Endothelial cell of umbilical vein (primary cell): ENCODE measurements around the gene BMPR1A. TPM values are rescaled to one million over a fixed set of nuclear protein-coding genes. Genes with fewer than 3 reads are reported as not detected.

Experiments used
- BruUV-seq: library from RNA; stranded (reverse); fragments of 400-500 nt; replicated peaks from 2 replicates; lab custom pipeline; 2021; lab: Mats Ljungman, UMichigan
- CTCF ChIA-PET: fragments of 300-600, 350-600 bp; sonication (Branson Sonifier 250); formaldehyde crosslinking; loops from one replicate; lab custom pipeline; 2021; ENCODE audit warnings: antibody characterized with exemption, inconsistent platforms; lab: Charles Lee
- POLR2A ChIA-PET: fragments of 300-600, 350-600 bp; sonication (Branson Sonifier 250); formaldehyde crosslinking; loops from one replicate; lab custom pipeline; 2021; ENCODE audit warnings: antibody characterized with exemption, inconsistent platforms; lab: Charles Lee
- DNase-seq: peaks from one replicate; pipeline ENCODE4 v3.0.0-alpha.2; 2011; ENCODE audit warnings: low read depth, low spot score
- FAIRE-seq: peaks from 2 replicates; lab custom pipeline; 2011; peaks lifted over from hg19 to GRCh38; lab: Jason Lieb, UNC
- H2AFZ ChIP-seq: 2 replicates; pipeline ENCODE4 v1.6.0; 2012; ENCODE audit warnings: low read depth, low read length, control low read depth, inconsistent platforms
- H3K27ac ChIP-seq: 2 replicates; pipeline ENCODE4 v1.5.1; 2011; ENCODE audit warnings: low read depth, mild to moderate bottlenecking, control low read depth, low read length, moderate library complexity; ENCODE audit not compliant: insufficient read depth
- H3K27me3 ChIP-seq, 2 experiments: 2 replicates each; pipeline versions ENCODE4 v1.6.0 to v1.6.1; 2011; ENCODE audit warnings: low read length in 2 of 2, mixed read lengths in 1 of 2; ENCODE audit not compliant: control insufficient read depth in 2 of 2, insufficient read depth in 2 of 2
- H3K36me3 ChIP-seq, 2 experiments: 2 replicates in 1 of 2; 3 replicates in 1 of 2; pipeline ENCODE4 v1.5.1; 2011; ENCODE audit warnings: low read length in 2 of 2, mild to moderate bottlenecking in 1 of 2, moderate library complexity in 1 of 2; ENCODE audit not compliant: control insufficient read depth in 2 of 2, insufficient read depth in 2 of 2; ENCODE audit errors: extremely low read depth in 1 of 2
- H3K4me1 ChIP-seq: 3 replicates; pipeline ENCODE4 v1.5.1; 2011; ENCODE audit warnings: mild to moderate bottlenecking, low read length; ENCODE audit not compliant: control insufficient read depth, insufficient read depth; ENCODE audit errors: extremely low read depth
- H3K4me2 ChIP-seq: 2 replicates; pipeline ENCODE4 v1.6.1; 2011; ENCODE audit warnings: low read length, control low read depth, mixed read lengths; ENCODE audit not compliant: insufficient read depth
- H3K4me3 ChIP-seq, 3 experiments: fragments of 200-600 bp in 1 of 3; sonication (generic), shearing (Covaris generic) in 1 of 3; replicated peaks in 1 of 3; 2 replicates each; pipeline ENCODE4 v1.5.1; 2011 to 2016; ENCODE audit warnings: control low read depth in 3 of 3, low read length in 3 of 3, mild to moderate bottlenecking in 2 of 3, inconsistent platforms in 1 of 3, low read depth in 1 of 3, moderate library complexity in 1 of 3; ENCODE audit not compliant: insufficient read depth in 1 of 3
- H3K79me2 ChIP-seq: 2 replicates; pipeline ENCODE4 v1.6.0; 2012; ENCODE audit warnings: low read length, inconsistent platforms; ENCODE audit not compliant: control insufficient read depth, insufficient read depth
- H3K9ac ChIP-seq: replicated peaks from 2 replicates; pipeline ENCODE3; 2011; ENCODE audit warnings: low read length, control low read depth; ENCODE audit not compliant: insufficient read depth; ENCODE audit errors: extremely low read depth
- H3K9me1 ChIP-seq: replicated peaks from 3 replicates; pipeline ENCODE4 v1.6.0; 2011; ENCODE audit warnings: mild to moderate bottlenecking, low read length; ENCODE audit not compliant: control insufficient read depth, insufficient read depth; ENCODE audit errors: extremely low read depth
- H3K9me3 ChIP-seq: replicated peaks from 2 replicates; pipeline ENCODE4 v1.5.1; 2012; ENCODE audit warnings: low read length, inconsistent platforms; ENCODE audit not compliant: control insufficient read depth, insufficient read depth
- H4K20me1 ChIP-seq: replicated peaks from 2 replicates; pipeline ENCODE3; 2011; ENCODE audit warnings: mild to moderate bottlenecking, low read length; ENCODE audit not compliant: control insufficient read depth, insufficient read depth; ENCODE audit errors: extremely low read depth
- CTCF ChIP-seq, 2 donors: IDR thresholded peaks; 1 replicate in 1 of 2; 2 replicates in 1 of 2; pipeline ENCODE4 v1.5.1; 2011; ENCODE audit warnings: low read length in 2 of 2, mild to moderate bottlenecking in 2 of 2, moderate library complexity in 2 of 2, control low read depth in 1 of 2, inconsistent platforms in 1 of 2, low read depth in 1 of 2; ENCODE audit not compliant: insufficient read depth in 1 of 2; ENCODE audit errors: extremely low read depth in 1 of 2
- EZH2 ChIP-seq: IDR thresholded peaks from 2 replicates; pipeline ENCODE4 v1.6.1; 2012; ENCODE audit warnings: borderline replicate concordance, low read depth, mild to moderate bottlenecking, moderate library complexity, low read length, inconsistent platforms; ENCODE audit not compliant: severe bottlenecking
- FOS ChIP-seq: IDR thresholded peaks from 2 replicates; pipeline ENCODE4 v1.6.1; 2011; ENCODE audit warnings: mild to moderate bottlenecking, low read length, moderate library complexity, borderline replicate concordance; ENCODE audit not compliant: insufficient read depth
- GATA2 ChIP-seq: IDR thresholded peaks from 2 replicates; pipeline ENCODE4 v1.7.0; 2011; ENCODE audit warnings: low read depth, mild to moderate bottlenecking, moderate library complexity, mixed read lengths, low read length; ENCODE audit not compliant: insufficient read length, insufficient read depth
- MYC ChIP-seq: IDR thresholded peaks from one replicate; pipeline ENCODE4 v1.6.1; 2011; ENCODE audit warnings: mild to moderate bottlenecking, low read depth, low read length
- POLR2A ChIP-seq: IDR thresholded peaks from 2 replicates; pipeline ENCODE4 v1.6.1; 2012; ENCODE audit warnings: low read depth, mild to moderate bottlenecking, control low read depth, low read length
- dilution Hi-C: fragments of 300-500 bp; cut with MboI; formaldehyde crosslinking; loops from one replicate; pipeline ENCODE4 v1.15.0; 2019; ENCODE audit warnings: low sequenced_read_pairs; ENCODE audit not compliant: extremely low pct_ligation_motif_present
- intact Hi-C: fragments of 100-400 bp; cut with micrococcal nuclease; formaldehyde crosslinking; loops from one replicate; pipeline ENCODE4 v1.10.0; 2022
- polyA plus RNA-seq, 4 experiments: library from polyadenylated mRNA; depleted of rRNA in 3 of 4; stranded (reverse) in 3 of 4; unstranded in 1 of 4; fragments of >200 nt; gene quantifications; 2 replicates each; pipeline versions ENCODE4 v1.2.1 to v1.2.3, GENCODE V29; 2011 to 2012; ENCODE audit warnings: missing spikeins in 1 of 4
- total RNA-seq: library from RNA; stranded (reverse); gene quantifications from 2 replicates; pipeline ENCODE4 v1.2.3, GENCODE V29; 2021
- TF ChIP-seq, protein P1 (sequence below): IDR thresholded peaks from 2 replicates; pipeline ENCODE4 v1.6.1; 2011; ENCODE audit not compliant: insufficient read depth, insufficient read length

The BMPR1A gene
- total and polyA plus RNA-seq, 2 donors (not counting 3 experiments of a cell fraction or from before 2014, with no cell fraction given), result not detected

GRCh38 chr10:86833969-86834368 is 77.5 kb downstream of the BMPR1A start:
- Histone ChIP-seq H3K9me1 (no peaks in the 10 kb centered on the region), H3K9ac (no peak overlapping the region), H3K36me3 (no peaks in the 10 kb centered on the region), H3K27ac (no peak overlapping the region), H2AFZ (no peak overlapping the region), H4K20me1 (no peaks in the 10 kb centered on the region), H3K4me3 (no peak overlapping the region), H3K4me2 (no peak overlapping the region), H3K9me3 (no peaks in the 10 kb centered on the region), H3K79me2 (no peaks in the 10 kb centered on the region), H3K4me1 (no peaks in the 10 kb centered on the region), H3K27me3 (peaks cover 34 to 55% of the 10 kb centered on the region in 2 experiments)
- TF ChIP-seq POLR2A (no peak), MYC (no peak), EZH2 (no peak), FOS (no peak), GATA2 (no peak), CTCF (IDR thresholded peaks at IDR 0.05; ENCODE audit: extremely low read depth in 1 of 2, insufficient read depth in 1 of 2, low read depth in 1 of 2, low read length in 2 of 2) (no peak)
- TF ChIP-seq, protein P1, sequence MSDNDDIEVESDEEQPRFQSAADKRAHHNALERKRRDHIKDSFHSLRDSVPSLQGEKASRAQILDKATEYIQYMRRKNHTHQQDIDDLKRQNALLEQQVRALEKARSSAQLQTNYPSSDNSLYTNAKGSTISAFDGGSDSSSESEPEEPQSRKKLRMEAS, result no peak
- dilution Hi-C loops, result no loop called here
- BruUV-seq, result no TSS peak
- intact Hi-C loops, result no loop called here
- CTCF ChIA-PET, result interaction anchor here (0.8 to 1.3 kb wide), 2 partner anchors 12 to 48 kb away, joined by 3 read pairs; no protein-coding TSS in a partner anchor
- POLR2A ChIA-PET, result no interaction called here
- FAIRE-seq, result no peak
- no peak for DNase-seq
